HEK293 (cell line): ENCODE measurements around the gene TRAF3IP1.

Source experiments
- CTCF ChIA-PET: fragments of 350-600 bp; formaldehyde crosslinking; extraction: SDS; loops from one replicate; lab custom pipeline; 2021; ENCODE audit warnings: antibody characterized with exemption; lab: Yijun Ruan, JAX
- POLR2A ChIA-PET: fragments of 300-600 bp; formaldehyde crosslinking; extraction: SDS; loops from one replicate; lab custom pipeline; 2020; ENCODE audit warnings: antibody characterized with exemption, inconsistent platforms; lab: Yijun Ruan, JAX
- H3K27ac ChIP-seq: fragments of 200-500 bp; sonication (Bioruptor generic); 2 replicates; pipeline ENCODE4 v1.5.1; 2014; ENCODE audit warnings: low read depth, low read length, control low read depth, inconsistent platforms; ENCODE audit errors: extremely low read depth
- H3K36me3 ChIP-seq, 2 experiments: fragments of 200-500 bp in 1 of 2; sonication (Bioruptor generic) in 1 of 2; 1 replicate in 1 of 2; 2 replicates in 1 of 2; pipeline ENCODE4 v1.5.1; 2014 to 2017; ENCODE audit warnings: inconsistent platforms in 2 of 2, low read length in 2 of 2; ENCODE audit not compliant: control insufficient read depth in 2 of 2, insufficient read depth in 1 of 2
- H3K4me1 ChIP-seq: fragments of 200-500 bp; sonication (Bioruptor generic); 2 replicates; pipeline ENCODE4 v1.5.1; 2014; ENCODE audit warnings: mild to moderate bottlenecking, low read length, inconsistent platforms; ENCODE audit not compliant: control insufficient read depth, insufficient read depth
- H3K4me3 ChIP-seq: 2 replicates; pipeline ENCODE4 v1.5.1; 2011; ENCODE audit warnings: low read depth, mild to moderate bottlenecking, control low read depth, low read length, moderate library complexity
- H3K9me3 ChIP-seq: fragments of 200-500 bp; sonication (Bioruptor generic); 2 replicates; pipeline ENCODE4 v1.5.1; 2014; ENCODE audit warnings: low read depth, low read length, inconsistent platforms; ENCODE audit not compliant: control insufficient read depth, insufficient read depth
- BCL11B ChIP-seq: fragments of 450-650 bp; formaldehyde crosslinking; IDR thresholded peaks from 2 replicates; pipeline ENCODE4 v1.5.1; 2016; ENCODE audit warnings: low read depth, missing biosample characterization, missing genetic modification characterization
- MZF1 ChIP-seq: fragments of 450-650 bp; formaldehyde crosslinking; IDR thresholded peaks from 2 replicates; pipeline ENCODE4 v1.5.1; 2017; ENCODE audit warnings: missing biosample characterization, missing genetic modification characterization, borderline replicate concordance
- OVOL3 ChIP-seq: fragments of 450-650 bp; formaldehyde crosslinking; IDR thresholded peaks from 2 replicates; pipeline ENCODE4 v1.5.1; 2016; ENCODE audit warnings: missing biosample characterization, missing genetic modification characterization
- WT1 ChIP-seq: fragments of 450-650 bp; formaldehyde crosslinking; IDR thresholded peaks from 2 replicates; pipeline ENCODE4 v1.5.1; 2016; ENCODE audit warnings: missing biosample characterization, missing genetic modification characterization
- ZNF121 ChIP-seq: fragments of 450-650 bp; formaldehyde crosslinking; IDR thresholded peaks from 2 replicates; pipeline ENCODE4 v1.5.1; 2016; ENCODE audit warnings: missing biosample characterization, missing genetic modification characterization
- ZNF169 ChIP-seq: fragments of 450-650 bp; formaldehyde crosslinking; IDR thresholded peaks from 2 replicates; pipeline ENCODE4 v1.5.1; 2016; ENCODE audit warnings: missing biosample characterization, missing genetic modification characterization
- ZNF37A ChIP-seq: fragments of 450-650 bp; IDR thresholded peaks from 2 replicates; pipeline ENCODE4 v1.5.1; 2018; ENCODE audit warnings: missing biosample characterization, missing genetic modification characterization
- ZNF654 ChIP-seq: fragments of 450-650 bp; formaldehyde crosslinking; IDR thresholded peaks from 2 replicates; pipeline ENCODE4 v1.5.1; 2016; ENCODE audit warnings: low read depth, missing biosample characterization, missing genetic modification characterization
- ZNF660 ChIP-seq: fragments of 450-650 bp; IDR thresholded peaks from 2 replicates; pipeline ENCODE4 v1.5.1; 2018; ENCODE audit warnings: missing biosample characterization, mild to moderate bottlenecking, missing genetic modification characterization
- ZNF791 ChIP-seq: fragments of 450-650 bp; formaldehyde crosslinking; IDR thresholded peaks from 2 replicates; pipeline ENCODE4 v1.5.1; 2016; ENCODE audit warnings: missing biosample characterization, missing genetic modification characterization
- TF ChIP-seq, protein P1 (sequence below): fragments of 450-650 bp; formaldehyde crosslinking; conservative IDR thresholded peaks from 2 replicates; pipeline ENCODE4 v1.5.1; 2016; ENCODE audit warnings: low read depth, missing biosample characterization, missing genetic modification characterization
- TF ChIP-seq, protein P2 (sequence below): fragments of 450-650 bp; formaldehyde crosslinking; IDR thresholded peaks from 2 replicates; pipeline ENCODE4 v1.5.1; 2017; ENCODE audit warnings: missing biosample characterization, missing genetic modification characterization
- TF ChIP-seq, protein P3 (sequence below): fragments of 450-650 bp; formaldehyde crosslinking; IDR thresholded peaks from 2 replicates; pipeline ENCODE4 v1.5.1; 2016; ENCODE audit warnings: missing biosample characterization, missing genetic modification characterization

The TRAF3IP1 gene

DNA sequence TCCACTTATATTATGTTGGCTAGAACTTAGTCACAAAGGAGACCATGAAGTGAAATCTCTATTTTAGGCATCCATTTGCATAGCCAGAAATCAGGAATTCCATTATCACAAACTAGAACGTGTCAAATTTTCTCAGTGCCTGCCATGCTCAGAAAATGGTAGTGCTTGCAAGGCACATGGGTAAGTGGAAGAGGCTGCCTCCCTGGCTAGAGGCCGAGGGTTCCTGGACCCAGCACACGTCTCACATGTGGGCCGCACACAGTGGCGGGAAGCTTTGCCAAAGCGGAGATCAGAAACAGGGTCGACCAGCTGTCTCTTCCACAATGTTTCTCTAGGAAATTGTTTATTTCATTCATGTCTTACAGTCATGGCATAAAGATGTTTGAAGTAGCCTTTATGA is 42.3 kb downstream of the TRAF3IP1 start (continued):
- no peak for TF ChIP-seq OVOL3 (tag by site-specific recombination)

DNA sequence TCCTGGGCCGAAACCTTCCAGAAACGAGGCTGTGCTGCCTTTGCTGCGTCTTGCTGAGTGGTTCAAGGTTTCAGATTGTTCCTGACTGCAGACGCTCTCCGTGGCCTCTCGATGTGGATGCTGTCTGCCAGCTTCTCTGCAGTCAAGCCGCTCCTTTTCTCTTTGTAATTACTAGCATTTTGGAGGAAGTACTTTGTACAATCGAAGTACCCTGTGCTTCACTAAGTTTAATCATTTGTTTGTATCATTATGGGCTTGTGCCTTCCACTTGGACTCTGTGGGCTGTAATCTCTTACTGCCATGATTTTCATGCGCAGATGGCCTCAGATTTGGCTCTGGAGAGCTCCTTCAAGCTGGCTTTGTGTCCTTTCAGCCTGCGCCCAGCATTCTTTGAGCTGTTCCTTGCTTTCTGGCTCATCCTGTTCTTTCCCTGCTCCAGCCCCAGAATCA is 49.3 kb downstream of the TRAF3IP1 start:
- Histone ChIP-seq H3K36me3 (peaks cover 0 to 2% of the 10 kb centered on the region in 2 experiments; a peak in 1 of 3 replicates), H3K27ac (no peak overlapping the region), H3K4me1 (no peaks in the 10 kb centered on the region), H3K4me3 (no peak overlapping the region), H3K9me3 (no peaks in the 10 kb centered on the region)
- POLR2A ChIA-PET: interaction anchor here (0.6 kb wide), 1 partner anchor 90 kb away, joined by 5 read pairs; no protein-coding TSS in a partner anchor
- TF ChIP-seq, protein P1, sequence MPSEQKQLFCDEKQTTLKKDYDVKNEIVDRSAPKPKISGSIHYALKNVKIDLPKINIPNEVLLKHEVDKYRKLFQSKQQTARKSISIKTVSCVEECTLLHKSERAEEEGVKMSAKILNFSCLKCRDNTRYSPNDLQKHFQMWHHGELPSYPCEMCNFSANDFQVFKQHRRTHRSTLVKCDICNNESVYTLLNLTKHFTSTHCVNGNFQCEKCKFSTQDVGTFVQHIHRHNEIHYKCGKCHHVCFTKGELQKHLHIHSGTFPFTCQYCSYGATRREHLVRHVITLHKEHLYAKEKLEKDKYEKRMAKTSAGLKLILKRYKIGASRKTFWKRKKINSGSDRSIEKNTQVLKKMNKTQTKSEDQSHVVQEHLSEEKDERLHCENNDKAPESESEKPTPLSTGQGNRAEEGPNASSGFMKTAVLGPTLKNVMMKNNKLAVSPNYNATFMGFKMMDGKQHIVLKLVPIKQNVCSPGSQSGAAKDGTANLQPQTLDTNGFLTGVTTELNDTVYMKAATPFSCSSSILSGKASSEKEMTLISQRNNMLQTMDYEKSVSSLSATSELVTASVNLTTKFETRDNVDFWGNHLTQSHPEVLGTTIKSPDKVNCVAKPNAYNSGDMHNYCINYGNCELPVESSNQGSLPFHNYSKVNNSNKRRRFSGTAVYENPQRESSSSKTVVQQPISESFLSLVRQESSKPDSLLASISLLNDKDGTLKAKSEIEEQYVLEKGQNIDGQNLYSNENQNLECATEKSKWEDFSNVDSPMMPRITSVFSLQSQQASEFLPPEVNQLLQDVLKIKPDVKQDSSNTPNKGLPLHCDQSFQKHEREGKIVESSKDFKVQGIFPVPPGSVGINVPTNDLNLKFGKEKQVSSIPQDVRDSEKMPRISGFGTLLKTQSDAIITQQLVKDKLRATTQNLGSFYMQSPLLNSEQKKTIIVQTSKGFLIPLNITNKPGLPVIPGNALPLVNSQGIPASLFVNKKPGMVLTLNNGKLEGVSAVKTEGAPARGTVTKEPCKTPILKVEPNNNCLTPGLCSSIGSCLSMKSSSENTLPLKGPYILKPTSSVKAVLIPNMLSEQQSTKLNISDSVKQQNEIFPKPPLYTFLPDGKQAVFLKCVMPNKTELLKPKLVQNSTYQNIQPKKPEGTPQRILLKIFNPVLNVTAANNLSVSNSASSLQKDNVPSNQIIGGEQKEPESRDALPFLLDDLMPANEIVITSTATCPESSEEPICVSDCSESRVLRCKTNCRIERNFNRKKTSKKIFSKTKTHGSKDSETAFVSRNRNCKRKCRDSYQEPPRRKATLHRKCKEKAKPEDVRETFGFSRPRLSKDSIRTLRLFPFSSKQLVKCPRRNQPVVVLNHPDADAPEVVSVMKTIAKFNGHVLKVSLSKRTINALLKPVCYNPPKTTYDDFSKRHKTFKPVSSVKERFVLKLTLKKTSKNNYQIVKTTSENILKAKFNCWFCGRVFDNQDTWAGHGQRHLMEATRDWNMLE (tag by site-specific recombination): no peak
- TF ChIP-seq BCL11B (no peak), MZF1 (tag by site-specific recombination) (no peak), ZNF660 (no peak), ZNF37A (tag by site-specific recombination) (no peak), WT1 (tag by site-specific recombination) (no peak), ZNF121 (tag by site-specific recombination) (no peak)
- CTCF ChIA-PET: interaction anchor here (0.7 to 5.8 kb wide), 3 partner anchors 13 to 410 kb away, joined by 3 to 34 read pairs (median 4); no protein-coding TSS in a partner anchor

DNA sequence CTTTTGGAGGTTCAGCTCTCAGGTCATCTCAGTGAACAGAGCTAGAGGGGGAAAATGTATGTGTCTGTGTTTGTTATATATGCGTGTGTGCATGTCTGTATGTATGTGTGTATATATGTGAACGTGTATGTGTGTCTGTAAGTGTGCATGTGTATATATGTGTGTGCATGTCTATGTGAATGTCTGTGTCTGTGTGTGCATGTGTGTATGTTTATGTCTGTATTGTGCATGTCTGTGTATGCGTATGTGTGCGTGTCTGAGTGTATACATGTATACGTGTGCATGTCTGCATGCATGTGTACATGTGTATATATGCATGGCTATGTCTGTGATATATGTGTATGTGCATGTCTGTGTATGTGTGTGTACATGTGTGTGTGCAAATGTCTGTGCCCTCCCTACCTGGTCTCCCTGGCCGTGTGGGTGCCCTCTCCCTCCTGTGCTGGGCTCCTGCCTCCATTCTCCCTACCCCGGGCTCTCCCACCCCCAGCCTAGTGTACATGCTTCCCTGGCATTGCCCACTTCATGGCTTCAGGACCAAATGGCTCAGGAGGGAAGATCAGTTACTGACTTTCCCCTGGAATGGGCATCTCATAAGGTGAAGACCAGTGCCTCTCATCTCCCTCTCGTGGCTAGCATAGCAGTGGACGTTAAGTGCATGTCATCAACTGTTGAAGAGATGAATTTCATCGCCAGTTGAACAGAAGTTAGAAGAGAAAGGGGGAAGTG is 49.9 kb downstream of the TRAF3IP1 start:
- Histone ChIP-seq H3K4me3 (no peak overlapping the region), H3K9me3 (no peaks in the 10 kb centered on the region)
- TF ChIP-seq ZNF791 (tag by site-specific recombination): no peak
- TF ChIP-seq, protein P2, sequence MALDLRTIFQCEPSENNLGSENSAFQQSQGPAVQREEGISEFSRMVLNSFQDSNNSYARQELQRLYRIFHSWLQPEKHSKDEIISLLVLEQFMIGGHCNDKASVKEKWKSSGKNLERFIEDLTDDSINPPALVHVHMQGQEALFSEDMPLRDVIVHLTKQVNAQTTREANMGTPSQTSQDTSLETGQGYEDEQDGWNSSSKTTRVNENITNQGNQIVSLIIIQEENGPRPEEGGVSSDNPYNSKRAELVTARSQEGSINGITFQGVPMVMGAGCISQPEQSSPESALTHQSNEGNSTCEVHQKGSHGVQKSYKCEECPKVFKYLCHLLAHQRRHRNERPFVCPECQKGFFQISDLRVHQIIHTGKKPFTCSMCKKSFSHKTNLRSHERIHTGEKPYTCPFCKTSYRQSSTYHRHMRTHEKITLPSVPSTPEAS (tag by site-specific recombination): peak; percentile 57; the same call in 1 of the 2 replicates
- TF ChIP-seq, all 188 proteins: peak for 1
- Histone ChIP-seq H3K4me1 (no peaks in the 10 kb centered on the region), H3K36me3 (no peaks in the 10 kb centered on the region; a peak in 1 of 3 replicates), H3K27ac (no peak overlapping the region)
- ChIA-PET CTCF (interaction anchor here (0.6 to 5.8 kb wide), 17 partner anchors 13 to 555 kb away, joined by 3 to 34 read pairs (median 4); no protein-coding TSS in a partner anchor), POLR2A (interaction anchor here (0.6 kb wide), 1 partner anchor 90 kb away, joined by 5 read pairs; no protein-coding TSS in a partner anchor)

DNA sequence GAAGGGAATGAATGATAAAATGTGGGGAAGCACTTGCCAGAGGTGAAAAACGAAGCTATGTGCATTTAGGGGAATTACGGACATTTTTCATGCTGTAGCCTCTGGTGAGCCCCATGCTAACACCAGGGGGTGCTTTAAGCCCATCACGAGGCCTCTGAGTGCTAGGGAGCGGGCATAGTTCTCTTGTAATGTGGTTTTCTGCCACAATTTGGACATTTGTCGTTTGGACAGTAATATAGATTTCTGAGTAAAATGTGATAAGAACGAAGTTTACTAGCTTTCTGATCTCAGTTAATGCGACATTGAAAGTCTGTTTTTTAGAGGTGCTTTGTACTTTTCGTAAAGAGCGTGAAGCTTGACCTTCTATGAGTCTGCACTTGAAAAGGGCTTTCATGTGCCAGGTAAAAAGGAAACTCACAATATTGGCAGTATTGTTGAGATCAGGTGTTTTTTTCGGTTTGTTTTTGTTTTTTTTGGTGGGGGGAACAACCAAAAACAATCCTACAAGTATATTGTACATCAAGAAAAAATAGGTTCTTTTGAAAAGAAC is 50.6 kb downstream of the TRAF3IP1 start:
- Histone ChIP-seq H3K4me1 (no peaks in the 10 kb centered on the region), H3K9me3 (no peaks in the 10 kb centered on the region)
- POLR2A ChIA-PET: no interaction called here

More for the DNA sequence above, 50.6 kb downstream of the TRAF3IP1 start:
- CTCF ChIA-PET: interaction anchor here (0.6 to 5.8 kb wide), 21 partner anchors 14 to 1211 kb away, joined by 3 to 34 read pairs (median 4); no protein-coding TSS in a partner anchor
- Histone ChIP-seq H3K27ac (no peak overlapping the region), H3K36me3 (no peaks in the 10 kb centered on the region; a peak in 1 of 3 replicates), H3K4me3 (no peak overlapping the region)
- TF ChIP-seq, protein P3, sequence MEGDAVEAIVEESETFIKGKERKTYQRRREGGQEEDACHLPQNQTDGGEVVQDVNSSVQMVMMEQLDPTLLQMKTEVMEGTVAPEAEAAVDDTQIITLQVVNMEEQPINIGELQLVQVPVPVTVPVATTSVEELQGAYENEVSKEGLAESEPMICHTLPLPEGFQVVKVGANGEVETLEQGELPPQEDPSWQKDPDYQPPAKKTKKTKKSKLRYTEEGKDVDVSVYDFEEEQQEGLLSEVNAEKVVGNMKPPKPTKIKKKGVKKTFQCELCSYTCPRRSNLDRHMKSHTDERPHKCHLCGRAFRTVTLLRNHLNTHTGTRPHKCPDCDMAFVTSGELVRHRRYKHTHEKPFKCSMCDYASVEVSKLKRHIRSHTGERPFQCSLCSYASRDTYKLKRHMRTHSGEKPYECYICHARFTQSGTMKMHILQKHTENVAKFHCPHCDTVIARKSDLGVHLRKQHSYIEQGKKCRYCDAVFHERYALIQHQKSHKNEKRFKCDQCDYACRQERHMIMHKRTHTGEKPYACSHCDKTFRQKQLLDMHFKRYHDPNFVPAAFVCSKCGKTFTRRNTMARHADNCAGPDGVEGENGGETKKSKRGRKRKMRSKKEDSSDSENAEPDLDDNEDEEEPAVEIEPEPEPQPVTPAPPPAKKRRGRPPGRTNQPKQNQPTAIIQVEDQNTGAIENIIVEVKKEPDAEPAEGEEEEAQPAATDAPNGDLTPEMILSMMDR: peak; percentile 89
- TF ChIP-seq ZNF654 (peak; percentile 43), ZNF169 (tag by site-specific recombination) (no peak)
